Measurements from ENCODE around the gene CHCHD3. TPM values are rescaled to one million over a fixed set of nuclear protein-coding genes. Genes with fewer than 3 reads are reported as not detected.

CHCHD3 gene
- total and polyA plus RNA-seq, 2 donors (not counting 1 experiment from before 2014, with no cell fraction given): 80.8 to 94.0 TPM

GRCh38 chr7:132800522-132800921, 281.4 kb downstream of the CHCHD3 start:
- Histone ChIP-seq H3K9me3 (ENCODE audit: control insufficient read depth, insufficient read depth, low read depth, low read length) (no peaks in the 10 kb centered on the region), H3K79me2 (ENCODE audit: control insufficient read depth, insufficient read depth, low read length) (no peaks in the 10 kb centered on the region), H4K20me1 (ENCODE audit: control insufficient read depth, extremely low read depth, insufficient read depth, low read length) (no peaks in the 10 kb centered on the region), H2AFZ (ENCODE audit: low read length) (no peak overlapping the region), H3K36me3 (ENCODE audit: control insufficient read depth, insufficient read depth, low read length) (peaks cover 2% of the 10 kb centered on the region), H3K4me1 (ENCODE audit: control insufficient read depth, extremely low read depth, insufficient read depth, low read length) (no peaks in the 10 kb centered on the region), H3K27me3 (ENCODE audit: control insufficient read depth, insufficient read depth, low read length) (no peaks in the 10 kb centered on the region), H3K9ac (ENCODE audit: insufficient read depth, low read length) (no peak overlapping the region), H3K27ac (ENCODE audit: insufficient read depth, low read length) (no peak overlapping the region), H3K4me3 (replicated peaks in 1 of 4; ENCODE audit: control extremely low read depth in 1 of 4, insufficient read depth in 1 of 4, low read depth in 3 of 4, low read length in 4 of 4) (no peak overlapping the region), H3K4me2 (ENCODE audit: extremely low read depth, insufficient read depth, low read length) (no peak overlapping the region)
- no peak for TF ChIP-seq EZH2 (IDR thresholded peaks at IDR 0.05; ENCODE audit: low read length, missing control alignments)
- TF ChIP-seq CTCF (conservative IDR thresholded peaks at IDR 0.05 in 1 of 2, IDR thresholded peaks at IDR 0.05 in 1 of 2; ENCODE audit: low read depth in 1 of 2, low read length in 2 of 2): no peak
- DNase-seq (ENCODE audit: low read depth in 2 of 2): no peak

DNA sequence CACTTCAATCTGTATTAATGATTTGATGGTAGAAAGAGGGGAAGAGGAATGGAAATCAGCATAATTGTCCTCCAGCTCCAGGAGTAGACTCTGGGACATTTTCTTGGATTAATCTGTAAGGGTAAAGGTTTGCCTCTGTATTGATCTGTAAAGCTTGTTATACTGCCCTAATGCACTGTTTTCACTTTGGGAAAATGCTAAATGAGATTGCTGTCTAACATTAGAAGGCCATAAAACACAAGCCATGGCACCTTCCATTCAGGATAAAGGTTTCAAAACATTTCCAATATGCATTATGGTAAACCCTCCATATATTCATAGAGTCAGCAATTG, 282.8 kb downstream of the CHCHD3 start:
- no peak overlapping the region for H3K4me3 ChIP-seq (replicated peaks in 1 of 4; ENCODE audit: control extremely low read depth in 1 of 4, insufficient read depth in 1 of 4, low read depth in 3 of 4, low read length in 4 of 4)

DNA sequence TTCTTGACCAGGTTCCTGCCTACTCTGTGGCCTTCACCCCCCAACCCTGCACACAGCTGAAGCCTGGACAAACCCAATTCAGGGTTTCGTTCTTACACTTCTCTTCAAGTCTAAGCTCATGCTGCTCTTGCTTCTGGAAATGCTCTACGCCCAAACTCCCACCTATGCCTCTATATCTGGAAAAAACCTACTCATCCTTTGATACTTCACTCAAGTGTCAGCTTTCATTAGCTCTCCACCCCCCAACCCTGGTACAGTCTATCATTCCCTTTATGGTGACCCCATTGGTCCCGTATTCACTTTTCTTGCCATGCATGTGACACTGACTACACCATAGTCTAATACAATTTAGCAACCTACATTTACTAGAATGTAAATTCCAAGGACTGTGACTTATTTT, 284.7 kb downstream of the CHCHD3 start:
- no peaks in the 10 kb centered on the region for H4K20me1 ChIP-seq (ENCODE audit: control insufficient read depth, extremely low read depth, insufficient read depth, low read length)
- H3K4me1 ChIP-seq (ENCODE audit: control insufficient read depth, extremely low read depth, insufficient read depth, low read length): no peaks in the 10 kb centered on the region
- H3K4me2 ChIP-seq (ENCODE audit: extremely low read depth, insufficient read depth, low read length): no peak overlapping the region
- no peak overlapping the region for H2AFZ ChIP-seq (ENCODE audit: low read length)
- no peak overlapping the region for H3K27ac ChIP-seq (ENCODE audit: insufficient read depth, low read length)
- H3K79me2 ChIP-seq (ENCODE audit: control insufficient read depth, insufficient read depth, low read length): no peaks in the 10 kb centered on the region
- H3K4me3 ChIP-seq (replicated peaks in 1 of 4; ENCODE audit: control extremely low read depth in 1 of 4, insufficient read depth in 1 of 4, low read depth in 3 of 4, low read length in 4 of 4): no peak overlapping the region
- TF ChIP-seq EZH2 (IDR thresholded peaks at IDR 0.05; ENCODE audit: low read length, missing control alignments) (no peak), CTCF (conservative IDR thresholded peaks at IDR 0.05 in 1 of 2, IDR thresholded peaks at IDR 0.05 in 1 of 2; ENCODE audit: low read depth in 1 of 2, low read length in 2 of 2) (no peak)
- H3K36me3 ChIP-seq (ENCODE audit: control insufficient read depth, insufficient read depth, low read length): peaks cover 2% of the 10 kb centered on the region
- H3K9ac ChIP-seq (ENCODE audit: insufficient read depth, low read length): no peak overlapping the region
- no peaks in the 10 kb centered on the region for H3K27me3 ChIP-seq (ENCODE audit: control insufficient read depth, insufficient read depth, low read length)
- no peaks in the 10 kb centered on the region for H3K9me3 ChIP-seq (ENCODE audit: control insufficient read depth, insufficient read depth, low read depth, low read length)
- no peak for DNase-seq (ENCODE audit: low read depth in 2 of 2)

More for the DNA sequence above, 282.8 kb downstream of the CHCHD3 start:
- TF ChIP-seq EZH2 (IDR thresholded peaks at IDR 0.05; ENCODE audit: low read length, missing control alignments) (no peak), CTCF (conservative IDR thresholded peaks at IDR 0.05 in 1 of 2, IDR thresholded peaks at IDR 0.05 in 1 of 2; ENCODE audit: low read depth in 1 of 2, low read length in 2 of 2) (no peak)
- H2AFZ ChIP-seq (ENCODE audit: low read length): no peak overlapping the region
- peaks cover 2% of the 10 kb centered on the region for H3K36me3 ChIP-seq (ENCODE audit: control insufficient read depth, insufficient read depth, low read length)
- no peaks in the 10 kb centered on the region for H3K9me3 ChIP-seq (ENCODE audit: control insufficient read depth, insufficient read depth, low read depth, low read length)
- H4K20me1 ChIP-seq (ENCODE audit: control insufficient read depth, extremely low read depth, insufficient read depth, low read length): no peaks in the 10 kb centered on the region
- no peak overlapping the region for H3K27ac ChIP-seq (ENCODE audit: insufficient read depth, low read length)
- H3K79me2 ChIP-seq (ENCODE audit: control insufficient read depth, insufficient read depth, low read length): no peaks in the 10 kb centered on the region
- H3K9ac ChIP-seq (ENCODE audit: insufficient read depth, low read length): no peak overlapping the region
- DNase-seq (ENCODE audit: low read depth in 2 of 2): no peak
- H3K4me2 ChIP-seq (ENCODE audit: extremely low read depth, insufficient read depth, low read length): no peak overlapping the region
- H3K27me3 ChIP-seq (ENCODE audit: control insufficient read depth, insufficient read depth, low read length): no peaks in the 10 kb centered on the region
- H3K4me1 ChIP-seq (ENCODE audit: control insufficient read depth, extremely low read depth, insufficient read depth, low read length): no peaks in the 10 kb centered on the region
